NCI-H748 treated with DMSO at 0.1 percent for 48 hours (cell line): ENCODE results near the gene ALPI.
A peak's percentile ranks its signal among the peaks of the same experiment; 100 is the strongest.
"Not testable (repeated sequence)": the region's sequence is repeated elsewhere in the genome, so short reads cannot be mapped to it uniquely, and the experiment has no call there.

Experiments used
- DNase-seq: peaks from one replicate; lab custom pipeline; 2025; lab: John Stamatoyannopoulos, UW

ALPI gene

GRCh38 chr2:232420463-232421188 lies 35.3 kb upstream of the ALPI start:
- DNase-seq = peak; percentile 56

GRCh38 chr2:232421189-232421785 lies 34.7 kb upstream of the ALPI start:
- no peak for DNase-seq

DNA sequence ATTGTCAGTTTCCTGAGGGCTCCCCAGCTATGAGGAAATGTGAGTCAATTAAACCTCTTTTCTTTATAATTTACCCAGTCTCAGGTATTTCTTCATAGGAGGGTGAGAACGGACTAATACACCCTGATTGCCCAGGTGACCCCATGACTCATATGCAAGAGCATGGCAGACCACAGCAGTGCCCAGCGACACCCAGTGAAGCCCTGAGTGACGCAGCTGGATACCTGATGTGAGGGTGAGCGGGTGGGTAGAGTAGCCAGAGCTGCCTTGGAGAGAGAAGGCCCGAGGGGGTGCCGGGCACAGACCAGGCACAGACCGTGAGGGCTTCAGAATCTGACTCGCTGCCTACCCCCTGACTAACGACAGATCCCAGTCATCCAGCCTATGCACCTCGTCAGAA lies 33.9 kb upstream of the ALPI start:
- DNase-seq = no peak

DNA sequence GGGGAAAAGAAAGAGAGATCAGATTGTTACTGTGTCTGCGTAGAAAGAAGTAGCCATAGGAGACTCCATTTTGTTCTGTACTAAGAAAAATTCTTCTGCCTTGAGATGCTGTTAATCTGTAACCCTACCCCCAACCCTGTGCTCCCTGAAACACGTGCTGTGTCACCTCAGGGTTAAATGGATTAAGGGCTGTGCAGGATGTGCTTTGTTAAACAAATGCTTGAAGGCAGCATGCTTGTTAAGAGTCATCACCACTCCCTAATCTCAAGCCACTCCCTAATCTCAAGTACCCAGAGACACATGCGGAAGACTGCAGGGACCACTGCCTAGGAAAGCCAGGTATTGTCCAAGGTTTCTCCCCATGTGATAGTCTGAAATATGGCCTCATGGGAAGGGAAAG lies 33.0 kb upstream of the ALPI start:
- not testable (repeated sequence) for DNase-seq

DNA sequence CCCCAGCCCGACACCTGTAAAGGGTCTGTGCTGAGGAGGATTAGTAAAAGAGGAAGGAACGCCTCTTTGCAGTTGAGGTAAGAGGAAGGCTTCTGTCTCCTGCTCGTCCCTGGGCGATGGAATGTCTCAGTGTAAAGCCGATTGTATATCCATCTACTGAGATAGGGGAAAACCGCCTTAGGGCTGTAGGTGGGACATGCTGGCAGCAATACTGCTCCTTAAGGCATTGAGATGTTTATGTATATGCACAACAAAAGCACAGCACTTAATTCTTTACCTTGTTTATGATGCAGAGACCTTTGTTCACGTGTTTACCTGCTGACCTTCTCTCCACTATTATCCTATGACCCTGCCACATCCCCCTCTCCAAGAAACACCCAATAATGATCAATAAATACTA lies 32.5 kb upstream of the ALPI start:
- not testable (repeated sequence) for DNase-seq

DNA sequence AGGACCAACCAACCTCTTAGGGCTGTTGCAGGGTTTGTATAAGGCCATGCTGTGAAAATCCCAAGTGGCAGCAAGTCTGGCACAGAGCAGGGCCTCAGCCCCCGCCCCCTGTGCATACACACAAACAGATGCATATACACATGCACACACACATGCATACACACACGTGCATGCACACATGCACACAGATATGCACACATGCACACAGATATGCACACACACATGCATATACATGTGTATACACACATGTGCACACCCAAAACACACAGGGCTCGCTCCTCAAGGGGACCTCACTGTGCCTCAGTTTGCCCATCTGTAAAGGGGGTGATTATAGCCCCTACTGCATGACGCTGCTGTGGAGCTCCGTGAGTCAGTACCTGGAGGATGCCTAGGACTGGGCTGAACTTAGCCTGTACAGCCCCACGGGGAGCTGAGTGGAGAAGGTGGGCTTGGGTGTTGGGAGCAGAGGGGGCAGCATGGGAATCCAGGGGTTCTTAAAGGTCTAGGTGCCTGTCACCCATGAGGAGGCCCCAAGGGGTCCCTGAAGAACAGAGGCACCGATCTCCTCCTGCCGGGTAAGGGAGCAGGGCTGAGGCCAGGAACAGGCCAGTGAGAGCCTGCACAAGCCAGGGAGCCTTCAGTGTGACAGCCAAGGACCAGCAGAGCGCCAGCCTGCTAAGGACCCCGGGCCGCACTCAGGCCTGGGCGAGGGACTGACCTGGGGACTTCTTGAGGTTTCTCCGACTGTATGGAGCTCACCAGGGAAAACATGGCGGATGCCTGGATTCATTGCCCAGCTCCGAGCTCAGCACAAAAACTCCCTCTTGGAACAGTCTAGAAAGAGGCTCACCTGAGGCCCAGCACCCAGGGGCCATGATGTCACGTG lies 24.0 kb upstream of the ALPI start:
- no peak for DNase-seq

GRCh38 chr2:232432598-232433184 lies 23.3 kb upstream of the ALPI start:
- DNase-seq = no peak

GRCh38 chr2:232433622-232434021 lies 22.3 kb upstream of the ALPI start:
- DNase-seq = not testable (repeated sequence)

DNA sequence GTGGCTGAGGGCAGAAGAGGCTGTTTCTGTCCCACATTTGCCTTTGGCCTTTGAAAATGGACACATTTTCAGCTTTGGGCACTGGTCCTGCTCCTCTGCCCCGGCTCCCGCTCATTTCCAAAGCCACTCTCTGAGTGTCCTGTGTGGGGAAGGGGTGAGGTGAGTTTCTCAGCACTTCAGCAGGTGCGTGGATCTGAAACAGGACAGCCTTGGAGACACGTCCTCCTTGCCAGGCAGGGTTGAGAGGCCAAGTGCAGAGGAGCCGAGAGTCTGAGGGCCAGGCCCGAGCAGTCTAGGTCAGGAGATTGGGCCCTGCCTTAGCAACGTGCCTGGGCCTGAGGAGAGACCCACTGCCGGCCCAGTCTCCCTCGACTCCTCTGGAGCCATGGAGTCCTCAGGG lies 21.9 kb upstream of the ALPI start:
- no peak for DNase-seq

DNA sequence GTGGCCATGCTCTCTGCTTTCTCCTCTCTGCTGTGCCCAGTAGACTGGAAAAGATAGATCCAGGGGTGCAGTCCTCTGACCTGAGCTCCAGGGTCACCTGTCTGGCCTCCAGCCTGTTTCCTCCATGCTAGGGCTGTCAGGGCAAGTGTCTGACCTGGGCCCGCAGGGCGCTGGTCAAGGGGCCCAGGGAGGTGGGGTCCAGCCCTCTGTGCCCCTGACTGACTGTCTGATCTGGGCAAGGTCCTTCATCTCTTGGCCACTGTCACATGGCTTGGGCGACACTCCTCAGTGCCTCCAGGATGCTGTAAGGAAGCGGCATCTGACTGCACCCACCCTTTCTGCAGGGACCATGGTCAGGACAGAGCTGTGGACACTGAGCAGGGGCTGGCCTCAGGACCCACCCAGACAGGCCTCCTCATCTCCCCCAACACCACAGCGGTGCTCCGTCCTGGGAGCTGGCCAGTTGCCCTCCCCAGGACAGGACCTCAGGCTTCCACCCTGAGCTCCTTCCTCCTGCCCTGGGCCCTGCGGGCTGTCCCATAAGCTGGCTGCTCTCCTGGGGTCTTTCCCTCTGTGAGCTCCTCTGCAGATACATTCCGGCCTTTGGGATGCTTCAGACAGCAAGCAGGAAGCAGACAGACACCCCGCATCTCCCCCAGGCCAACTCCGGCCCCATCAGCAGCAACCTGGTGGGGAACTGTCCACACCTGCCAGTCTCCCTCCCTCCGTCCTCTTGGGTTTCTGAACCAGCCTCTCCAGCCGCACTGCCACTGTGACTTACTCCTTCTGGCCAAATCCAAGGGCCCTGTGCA lies 21.2 kb upstream of the ALPI start:
- no peak for DNase-seq

- no peak for DNase-seq
Observed at GRCh38 chr2:232435375-232435648, 20.6 kb upstream of the ALPI start.

- DNase-seq = no peak
Observed at GRCh38 chr2:232435805-232436204, 20.1 kb upstream of the ALPI start.

DNA sequence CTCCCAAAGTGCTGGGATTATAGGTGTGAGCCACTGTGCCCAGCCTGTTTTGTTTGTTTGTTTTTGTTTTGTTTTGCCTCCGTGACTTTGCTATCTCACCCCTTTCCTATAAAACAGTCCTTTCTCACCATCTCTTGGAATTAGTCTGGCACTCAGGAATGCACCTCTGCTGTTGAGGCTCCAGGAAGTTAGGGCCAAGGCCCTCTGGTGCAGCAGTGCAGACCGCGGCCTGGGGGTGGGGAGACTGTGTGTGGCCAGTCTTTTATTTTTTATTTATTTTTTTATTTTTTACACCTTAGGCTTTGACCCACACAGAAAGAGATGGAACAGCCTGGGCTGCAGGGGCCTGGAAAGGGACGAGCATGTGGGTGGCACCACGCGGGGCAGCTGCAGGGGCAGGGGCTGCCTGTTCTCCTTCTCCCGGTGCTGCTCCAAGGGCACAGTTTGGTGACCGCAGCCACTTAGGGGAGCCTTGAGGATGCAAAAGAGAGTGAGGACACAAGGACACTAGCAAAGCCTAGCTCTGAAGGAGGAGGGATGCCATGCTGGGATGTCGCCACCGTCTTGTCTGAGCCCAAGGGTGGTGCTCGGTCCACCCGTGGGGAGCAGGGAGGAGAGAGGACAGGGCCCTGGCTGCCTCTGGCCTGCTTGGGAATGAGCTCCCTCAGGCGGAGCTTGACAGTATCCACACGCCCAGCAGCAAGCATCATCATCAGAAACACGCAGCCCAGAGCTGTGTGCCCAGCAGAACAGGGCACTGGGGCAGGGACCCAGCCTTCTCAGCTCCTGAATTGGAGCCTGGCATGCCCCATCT lies 19.4 kb upstream of the ALPI start:
- DNase-seq = no peak

GRCh38 chr2:232437195-232437571 lies 18.8 kb upstream of the ALPI start:
- no peak for DNase-seq

- no peak for DNase-seq
Observed at GRCh38 chr2:232438091-232438490, 17.9 kb upstream of the ALPI start.

DNA sequence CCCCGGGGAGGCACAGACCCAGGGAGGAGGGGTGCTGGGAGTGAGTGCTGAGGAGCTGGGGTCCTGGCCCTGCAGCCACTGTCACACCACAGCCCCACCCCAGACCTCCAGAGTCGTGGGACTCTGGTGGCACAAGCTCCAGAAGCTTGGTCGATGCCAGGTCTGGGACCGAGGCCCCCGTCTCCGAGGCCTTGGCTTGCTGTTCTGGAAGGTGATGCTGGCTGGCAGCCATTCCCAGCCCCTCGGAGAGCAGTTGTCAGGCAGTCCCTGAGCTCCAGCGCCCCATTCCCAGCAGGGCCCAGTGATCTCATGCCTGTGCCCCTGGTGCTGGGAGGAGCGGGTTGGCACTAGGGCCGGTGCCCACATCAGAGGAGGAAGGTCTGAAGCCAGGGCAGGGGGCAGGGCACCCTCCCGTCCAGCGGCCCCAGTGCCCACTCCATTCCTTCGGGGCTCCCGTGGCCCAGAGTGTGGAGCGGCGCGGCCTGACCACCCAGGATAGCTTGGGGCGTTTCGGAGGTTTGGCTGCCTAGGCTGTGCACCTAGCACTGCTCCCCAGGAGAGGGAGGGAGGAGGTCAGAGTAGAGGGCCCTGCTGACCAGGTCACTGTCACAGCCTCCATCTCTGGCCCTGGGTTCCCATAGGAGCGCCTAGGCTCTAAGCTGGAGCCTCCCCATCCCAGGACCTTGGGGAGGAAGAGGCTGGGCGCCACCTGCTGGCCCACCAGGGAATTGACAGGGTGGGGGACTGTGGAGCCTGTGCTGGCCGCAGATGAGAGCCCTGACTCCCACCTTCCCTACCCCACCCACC lies 16.8 kb upstream of the ALPI start:
- no peak for DNase-seq

- no peak for DNase-seq
Observed at GRCh38 chr2:232439758-232440135, 16.2 kb upstream of the ALPI start.

GRCh38 chr2:232440220-232441018 lies 15.5 kb upstream of the ALPI start:
- peak; percentile 32 for DNase-seq

DNA sequence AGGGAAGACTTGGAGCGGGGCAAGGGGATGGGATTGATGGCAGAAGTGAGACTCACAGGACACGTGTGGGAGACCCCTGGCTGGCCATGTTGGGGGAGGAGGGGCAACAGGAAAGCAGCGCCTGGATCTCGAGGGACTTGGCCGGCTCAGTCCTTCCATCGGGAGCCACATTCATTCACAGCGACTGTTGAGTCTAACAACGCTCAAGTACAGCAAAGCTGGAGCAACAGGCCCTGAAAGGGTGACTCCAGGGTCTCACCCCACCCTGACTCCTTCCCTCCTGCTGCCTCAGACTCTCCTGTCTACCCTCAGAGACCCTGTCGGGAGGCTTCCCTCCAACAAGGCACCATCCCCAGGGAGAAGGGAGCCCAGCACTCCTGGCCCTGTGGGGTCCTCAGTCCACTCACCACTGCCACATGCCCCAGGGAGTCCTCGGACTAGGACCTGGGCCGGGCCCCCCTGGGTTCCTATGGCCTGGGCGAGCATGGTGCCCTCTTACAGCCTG lies 14.8 kb upstream of the ALPI start:
- no peak for DNase-seq
